Astrocyte (in vitro differentiated cells and primary cell): ENCODE data around the gene QRFPR.

Experiments
- CTCF ChIP-seq: IDR thresholded peaks from 2 replicates; pipeline ENCODE4 v1.5.1; 2011; ENCODE audit warnings: low read depth, mild to moderate bottlenecking, inconsistent platforms, low read length, moderate library complexity; ENCODE audit not compliant: insufficient read depth
- EZH2 ChIP-seq: IDR thresholded peaks from 2 replicates; pipeline ENCODE4 v1.6.1; 2012; ENCODE audit warnings: mild to moderate bottlenecking, low read length, inconsistent platforms; ENCODE audit not compliant: insufficient read depth

DNA sequence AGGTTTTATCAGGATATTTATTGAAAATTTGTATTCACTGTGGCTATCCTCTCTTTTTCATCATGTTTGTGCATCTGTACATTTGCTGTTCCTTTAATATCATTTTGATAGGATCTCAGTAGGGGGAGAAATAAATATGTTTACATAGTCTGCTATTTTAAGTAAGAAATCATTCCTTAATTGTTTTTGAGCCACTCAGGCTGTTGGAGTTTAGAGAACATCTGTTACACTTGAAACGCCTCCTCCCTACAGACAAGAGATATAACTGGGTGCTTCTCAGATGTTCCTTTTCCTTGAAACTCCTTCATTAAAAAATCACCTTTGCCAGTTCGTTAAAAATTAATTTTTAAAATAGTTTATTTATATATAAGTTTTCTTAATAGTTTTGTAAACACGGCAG, 59.4 kb downstream of the QRFPR start:
- TF ChIP-seq CTCF (no peak), EZH2 (no peak)
